KOPT-K1 (cell line): ENCODE measurements around the gene YY1AP1.
"Not testable (repeated sequence)": the region's sequence is repeated elsewhere in the genome, so short reads cannot be mapped to it uniquely, and the experiment has no call there.

ENCODE experiments used
- H3K27ac ChIP-seq: fragments of 200-600 bp; sonication (generic); 2 replicates; pipeline ENCODE4 v1.5.1; 2016; ENCODE audit warnings: antibody characterized with exemption, mild to moderate bottlenecking, low read depth, low read length; ENCODE audit not compliant: poor library complexity, severe bottlenecking
- H3K36me3 ChIP-seq: fragments of 200-600 bp; sonication (generic); 2 replicates; pipeline ENCODE4 v1.5.1; 2017; ENCODE audit warnings: antibody characterized with exemption, mild to moderate bottlenecking, low read length, moderate library complexity; ENCODE audit not compliant: insufficient read depth
- H3K9me3 ChIP-seq: fragments of 200-600 bp; sonication (generic); 2 replicates; pipeline ENCODE4 v1.5.1; 2017; ENCODE audit warnings: antibody characterized with exemption, low read length, mild to moderate bottlenecking; ENCODE audit not compliant: insufficient read depth, poor library complexity, severe bottlenecking

The YY1AP1 gene, protein sequence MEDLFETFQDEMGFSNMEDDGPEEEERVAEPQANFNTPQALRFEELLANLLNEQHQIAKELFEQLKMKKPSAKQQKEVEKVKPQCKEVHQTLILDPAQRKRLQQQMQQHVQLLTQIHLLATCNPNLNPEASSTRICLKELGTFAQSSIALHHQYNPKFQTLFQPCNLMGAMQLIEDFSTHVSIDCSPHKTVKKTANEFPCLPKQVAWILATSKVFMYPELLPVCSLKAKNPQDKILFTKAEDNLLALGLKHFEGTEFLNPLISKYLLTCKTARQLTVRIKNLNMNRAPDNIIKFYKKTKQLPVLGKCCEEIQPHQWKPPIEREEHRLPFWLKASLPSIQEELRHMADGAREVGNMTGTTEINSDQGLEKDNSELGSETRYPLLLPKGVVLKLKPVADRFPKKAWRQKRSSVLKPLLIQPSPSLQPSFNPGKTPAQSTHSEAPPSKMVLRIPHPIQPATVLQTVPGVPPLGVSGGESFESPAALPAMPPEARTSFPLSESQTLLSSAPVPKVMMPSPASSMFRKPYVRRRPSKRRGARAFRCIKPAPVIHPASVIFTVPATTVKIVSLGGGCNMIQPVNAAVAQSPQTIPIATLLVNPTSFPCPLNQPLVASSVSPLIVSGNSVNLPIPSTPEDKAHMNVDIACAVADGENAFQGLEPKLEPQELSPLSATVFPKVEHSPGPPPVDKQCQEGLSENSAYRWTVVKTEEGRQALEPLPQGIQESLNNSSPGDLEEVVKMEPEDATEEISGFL

DNA sequence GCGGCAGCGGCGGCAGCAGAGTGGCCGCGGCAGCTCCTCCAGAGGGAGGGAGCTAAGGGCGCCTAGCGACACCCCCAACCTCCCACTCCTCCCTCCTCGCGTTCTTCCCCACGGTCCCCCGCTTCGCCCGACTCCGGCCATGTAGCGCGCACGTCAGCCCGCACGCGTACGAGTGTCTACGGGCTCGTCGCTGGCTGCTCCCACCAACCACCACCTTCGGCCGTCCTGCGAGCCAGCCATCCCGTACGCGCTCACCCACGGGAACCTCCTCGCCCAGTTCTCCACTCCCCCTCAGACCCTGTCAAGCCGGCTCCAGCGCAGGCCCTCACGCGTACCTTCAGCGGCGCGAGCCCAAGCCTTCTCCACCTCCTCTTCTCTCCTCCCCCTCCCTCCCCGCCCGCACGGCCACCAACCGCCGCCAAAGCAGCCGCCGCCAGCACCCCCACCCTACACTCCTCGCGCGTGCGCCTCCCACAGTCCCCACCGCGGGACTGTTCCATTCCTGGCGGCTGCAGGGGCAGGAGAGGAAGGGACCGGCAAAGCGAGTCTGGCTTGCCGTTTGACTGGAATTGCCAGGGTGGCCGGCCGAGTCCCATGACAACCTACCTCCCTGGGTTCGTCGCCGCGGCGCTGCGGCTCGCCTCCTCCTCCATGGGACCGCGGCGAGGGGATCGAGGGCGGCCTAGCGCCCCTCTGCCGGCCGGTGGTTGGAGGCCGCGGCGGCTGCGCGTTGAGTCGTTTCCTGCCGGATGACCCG is at the start of gene YY1AP1:
Gene YY1AP1 (minus strand): TSS at position 451 of the 757 bp plus-strand sequence. CDS start 8,338 bp downstream, outside the sequence.
- Histone ChIP-seq H3K27ac (peak within 1 kb of the TSS; percentile 99), H3K9me3 (peaks cover 16% of the 10 kb centered on the region), H3K36me3 (peaks cover 46% of the 10 kb centered on the region)

DNA sequence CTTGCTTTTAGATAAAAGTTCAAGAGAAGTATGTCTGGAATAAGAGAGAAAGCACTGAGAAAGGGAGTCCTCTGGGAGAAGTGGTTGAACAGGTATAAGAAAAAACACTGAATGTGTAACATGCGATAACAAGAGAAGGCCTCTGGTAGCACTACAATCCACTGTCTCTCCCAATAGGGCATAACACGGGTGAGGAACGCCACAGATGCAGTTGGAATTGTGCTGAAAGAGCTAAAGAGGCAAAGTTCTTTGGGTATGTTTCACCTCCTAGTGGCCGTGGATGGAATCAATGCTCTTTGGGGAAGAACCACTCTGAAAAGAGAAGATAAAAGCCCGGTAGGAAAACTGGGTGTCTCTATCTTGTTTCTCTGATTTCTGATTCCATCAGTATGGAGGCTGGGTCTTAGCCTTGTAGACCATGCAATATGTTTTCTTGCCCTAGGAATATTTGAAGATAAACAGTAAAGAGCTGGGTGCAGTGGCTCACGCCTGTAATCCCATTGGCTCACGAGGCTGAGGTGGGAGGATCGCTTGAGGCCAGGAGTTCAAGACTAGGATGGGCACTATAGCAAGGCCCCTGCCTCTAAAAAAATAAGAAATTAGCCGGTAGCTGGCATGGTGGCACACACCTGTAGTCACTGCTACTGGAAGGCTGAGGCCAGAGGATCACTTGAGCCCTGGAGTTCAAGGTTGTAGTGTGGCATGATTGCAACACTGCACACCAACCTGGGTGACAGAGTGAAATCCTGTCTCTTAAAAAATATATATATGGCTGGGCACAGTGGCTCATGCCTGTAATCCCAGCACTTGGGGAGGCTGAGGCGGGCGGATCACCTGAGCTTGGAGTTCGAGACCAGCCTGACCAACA is 40.7 kb upstream of the YY1AP1 start:
- Histone ChIP-seq H3K9me3 (no peaks in the 10 kb centered on the region), H3K27ac (no peak overlapping the region), H3K36me3 (peaks cover 97% of the 10 kb centered on the region)

DNA sequence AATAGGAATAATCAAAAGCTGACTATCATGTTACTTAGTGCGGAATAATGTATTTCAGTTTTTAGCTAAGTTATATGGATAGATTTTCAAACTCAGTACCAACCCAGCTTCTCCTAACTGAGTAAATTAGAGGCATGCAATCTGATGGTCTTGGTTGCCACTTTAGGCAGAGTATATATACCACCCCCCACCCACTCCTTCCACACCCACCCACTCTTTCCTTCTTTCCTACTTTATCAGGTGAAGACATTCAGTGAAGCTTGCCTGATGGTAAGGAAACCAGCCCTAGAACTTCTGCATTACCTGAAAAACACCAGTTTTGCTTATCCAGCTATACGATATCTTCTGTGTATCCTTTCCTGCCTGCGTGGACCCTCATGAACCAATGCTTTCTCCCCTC is 36.6 kb upstream of the YY1AP1 start:
- H3K9me3 ChIP-seq = no peaks in the 10 kb centered on the region
- H3K36me3 ChIP-seq = peaks cover 95% of the 10 kb centered on the region
- H3K27ac ChIP-seq = no peak overlapping the region

DNA sequence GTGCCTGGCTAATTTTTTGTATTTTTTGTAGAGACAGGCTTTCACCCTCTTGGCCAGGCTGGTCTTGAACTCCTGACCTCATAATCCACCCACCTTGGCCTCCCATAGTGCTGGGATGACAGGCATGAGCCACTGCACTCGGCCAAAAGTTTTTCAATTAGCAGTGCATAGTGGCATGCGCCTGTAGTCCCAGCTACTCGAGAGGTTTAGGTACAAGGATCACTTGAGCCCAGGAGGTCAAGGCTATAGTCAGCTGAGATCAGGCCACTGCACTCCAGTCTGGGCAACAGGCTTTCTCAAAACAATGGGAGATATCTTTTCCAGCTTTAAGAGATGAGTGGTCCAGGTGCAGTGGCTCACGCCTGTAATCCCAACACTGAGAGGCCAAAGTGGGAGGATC is 31.1 kb upstream of the YY1AP1 start:
- Histone ChIP-seq H3K36me3 (peaks cover 91% of the 10 kb centered on the region), H3K27ac (no peak overlapping the region), H3K9me3 (no peaks in the 10 kb centered on the region)

DNA sequence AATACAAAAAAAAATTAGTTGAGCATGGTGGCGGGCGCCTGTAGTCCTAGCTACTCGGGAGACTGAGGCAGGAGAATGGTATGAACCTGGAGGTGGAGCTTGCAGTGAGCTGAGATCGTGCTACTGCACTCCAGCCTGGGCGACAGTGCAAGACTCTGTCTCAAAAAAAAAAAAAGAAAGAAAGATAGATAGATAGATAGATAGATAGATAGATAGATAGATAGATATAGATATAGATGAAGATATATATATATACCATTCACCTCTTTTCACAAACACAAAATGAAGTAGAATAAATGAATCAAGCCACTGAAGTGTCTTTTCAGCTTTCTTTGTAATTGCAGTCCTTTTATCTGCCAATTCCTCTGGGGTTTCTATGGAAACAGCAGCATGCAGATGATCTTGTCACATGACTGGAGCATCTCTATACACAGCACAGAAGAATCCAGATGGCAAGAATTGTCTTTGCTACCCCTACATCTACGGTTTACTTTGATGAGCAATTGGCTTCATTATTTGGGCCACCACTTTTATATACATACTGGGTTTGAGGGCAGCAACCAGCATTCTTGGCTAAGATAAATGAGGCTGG is 30.0 kb upstream of the YY1AP1 start:
- H3K9me3 ChIP-seq, H3K27ac ChIP-seq: not testable (repeated sequence)
- peaks cover 93% of the 10 kb centered on the region for H3K36me3 ChIP-seq

DNA sequence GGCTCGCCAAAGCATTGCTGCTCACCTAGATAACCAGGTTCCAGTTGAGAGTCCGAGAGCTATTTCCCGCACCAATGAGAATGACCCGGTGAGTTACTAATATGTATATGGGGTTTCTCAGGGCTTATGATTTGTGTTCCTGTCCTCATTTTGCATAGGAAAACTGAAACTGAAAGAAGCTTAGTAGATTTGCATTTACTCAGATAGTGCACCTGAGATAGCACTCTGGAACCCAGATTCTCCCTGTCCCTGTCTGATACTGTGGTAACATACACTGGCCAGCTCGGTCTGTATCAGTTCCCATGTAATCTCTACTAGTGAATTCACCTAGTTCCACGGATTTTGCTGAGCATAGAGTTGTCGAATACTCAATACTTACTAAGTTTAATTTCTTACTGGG is 28.5 kb upstream of the YY1AP1 start:
- peaks cover 93% of the 10 kb centered on the region for H3K36me3 ChIP-seq
- no peaks in the 10 kb centered on the region for H3K9me3 ChIP-seq
- H3K27ac ChIP-seq = no peak overlapping the region

DNA sequence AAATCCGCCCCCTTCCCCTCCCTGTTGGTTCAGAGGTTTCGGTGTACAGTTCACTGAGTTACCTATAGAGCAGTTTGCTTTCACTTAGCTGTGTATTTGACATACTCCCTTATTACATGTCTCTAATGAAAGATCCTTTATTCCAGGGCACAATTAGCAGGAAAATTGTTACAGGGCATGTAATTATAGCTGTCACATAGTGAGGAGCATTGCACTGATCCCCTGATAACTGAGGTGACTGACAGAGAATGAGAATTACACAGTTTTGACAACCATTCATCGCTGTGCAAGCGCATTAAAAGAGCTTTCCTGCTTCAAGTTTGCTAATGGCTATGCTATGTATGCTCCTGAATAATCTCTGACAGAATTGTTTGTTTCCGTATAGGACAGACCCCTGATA is 27.2 kb upstream of the YY1AP1 start:
- Histone ChIP-seq H3K36me3 (peaks cover 84% of the 10 kb centered on the region), H3K27ac (no peak overlapping the region), H3K9me3 (no peaks in the 10 kb centered on the region)

DNA sequence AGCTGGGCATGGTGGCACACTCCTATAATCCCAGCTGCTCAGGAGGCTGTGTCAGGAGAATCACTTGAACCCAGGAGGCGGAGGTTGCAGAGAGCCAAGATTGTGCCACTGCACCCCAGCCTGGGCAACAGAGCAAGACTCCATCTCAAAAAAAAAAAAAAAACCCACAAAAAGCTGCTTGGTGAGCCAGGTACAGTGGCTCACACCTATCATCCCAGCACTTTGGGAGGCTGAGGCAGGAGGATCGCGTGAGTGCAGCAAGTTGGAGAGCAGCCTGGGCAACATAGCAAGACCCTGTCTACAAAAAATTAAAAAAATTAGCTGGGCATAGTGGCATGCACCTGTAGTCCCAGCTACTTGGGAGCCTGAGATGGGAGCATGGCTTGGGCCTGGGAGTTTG is 26.5 kb upstream of the YY1AP1 start:
- not testable (repeated sequence) for H3K27ac ChIP-seq, H3K9me3 ChIP-seq
- H3K36me3 ChIP-seq = peaks cover 77% of the 10 kb centered on the region

DNA sequence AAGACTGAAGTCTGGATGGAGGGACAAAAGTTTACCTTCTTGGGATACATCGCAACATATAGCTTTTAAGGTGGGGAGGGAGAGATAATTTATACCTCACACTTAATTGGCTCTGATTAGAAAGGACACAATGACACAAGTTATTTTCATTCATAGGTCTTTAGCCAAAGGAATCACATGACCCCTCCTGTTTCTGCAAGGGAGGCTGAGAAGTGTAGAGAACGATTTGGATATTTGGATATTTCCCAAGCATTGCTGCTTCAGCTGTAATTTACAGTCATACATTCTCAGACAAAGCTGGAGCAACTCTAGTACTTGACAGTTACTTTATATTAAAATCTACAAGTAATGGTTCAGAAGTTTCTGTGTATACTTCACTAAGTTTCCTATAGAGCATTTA is 24.5 kb upstream of the YY1AP1 start:
- Histone ChIP-seq H3K9me3 (peaks cover 8% of the 10 kb centered on the region), H3K36me3 (peaks cover 79% of the 10 kb centered on the region), H3K27ac (no peak overlapping the region)

DNA sequence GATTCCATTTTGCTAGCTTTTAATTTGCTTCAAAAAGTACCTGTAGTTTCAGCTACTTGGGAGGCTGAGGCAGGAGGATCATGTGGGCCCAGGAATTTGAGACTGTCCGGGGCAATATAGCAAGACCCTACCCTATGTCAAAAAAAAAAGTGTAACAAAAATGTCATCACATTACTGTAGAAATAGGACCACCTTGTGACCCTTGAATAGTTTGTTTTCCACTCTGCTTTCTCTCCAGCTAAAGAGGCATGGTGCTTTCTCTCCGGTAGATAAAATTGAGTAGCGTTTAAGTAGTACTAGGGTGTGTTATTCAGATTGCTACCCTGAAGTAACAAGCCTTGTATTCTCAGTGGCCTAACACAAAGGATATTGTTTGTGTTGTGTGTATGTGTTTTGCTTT is 24.1 kb upstream of the YY1AP1 start:
- peaks cover 77% of the 10 kb centered on the region for H3K36me3 ChIP-seq
- H3K27ac ChIP-seq, H3K9me3 ChIP-seq: not testable (repeated sequence)

DNA sequence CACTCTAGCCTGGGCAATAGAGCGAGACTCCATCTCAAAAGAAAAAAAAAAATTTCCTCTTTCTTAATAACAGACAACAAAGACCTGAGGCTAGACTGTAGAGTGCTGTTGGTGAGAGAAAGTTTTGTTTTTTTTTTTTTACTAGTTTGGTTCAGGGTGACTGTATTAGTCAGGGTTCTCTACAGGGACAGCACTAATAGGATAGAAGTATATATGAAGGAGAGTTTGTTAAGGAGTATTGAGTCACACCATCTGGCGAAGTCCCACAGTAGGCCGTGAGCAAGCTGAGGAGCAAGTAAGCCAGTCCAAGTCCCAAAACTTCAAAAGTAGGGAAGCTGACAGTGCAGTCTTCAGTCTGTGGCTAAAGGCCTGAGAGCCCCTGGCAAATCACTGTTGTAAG is 22.9 kb upstream of the YY1AP1 start:
- H3K9me3 ChIP-seq, H3K27ac ChIP-seq: not testable (repeated sequence)
- H3K36me3 ChIP-seq = peaks cover 65% of the 10 kb centered on the region

DNA sequence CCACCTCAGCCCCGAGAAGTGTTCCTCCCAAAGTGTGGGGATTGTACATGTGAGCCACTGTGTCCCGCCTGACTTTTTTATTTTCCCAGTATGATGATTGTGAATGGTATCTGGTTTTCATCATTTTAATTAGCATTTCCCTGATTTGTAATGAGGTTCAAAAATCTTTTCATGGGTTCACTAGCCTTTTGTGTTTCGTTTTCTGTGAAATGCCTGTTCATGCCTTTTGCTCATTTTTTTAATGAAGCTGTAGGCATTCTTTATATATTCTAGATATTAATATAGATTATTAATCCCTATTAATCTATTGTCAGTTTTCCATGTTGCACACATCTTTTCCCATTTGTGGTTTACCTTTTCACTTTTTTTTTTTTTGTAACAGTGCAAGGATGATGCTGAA is 20.8 kb upstream of the YY1AP1 start:
- H3K27ac ChIP-seq = no peak overlapping the region
- H3K9me3 ChIP-seq = peaks cover 8% of the 10 kb centered on the region
- H3K36me3 ChIP-seq = peaks cover 45% of the 10 kb centered on the region

DNA sequence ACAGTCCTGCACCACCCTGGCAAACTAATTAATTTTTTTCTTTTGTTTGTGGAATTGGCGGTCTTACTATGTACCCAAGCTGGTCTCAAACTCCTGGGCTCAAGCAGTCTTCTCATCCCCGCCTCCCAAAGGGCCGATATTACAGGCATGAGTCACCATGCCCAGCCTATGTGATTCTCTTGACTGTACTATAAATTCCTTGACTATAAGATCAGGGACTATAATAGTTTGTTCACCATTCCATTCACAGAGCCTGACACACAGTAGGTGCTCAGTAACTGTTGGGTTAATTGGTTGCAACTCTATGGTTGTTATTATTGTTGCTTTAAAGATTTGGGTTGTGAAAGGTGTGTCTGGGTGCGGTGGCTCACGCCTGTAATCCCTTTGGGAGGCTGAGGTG is 17.6 kb upstream of the YY1AP1 start:
- peaks cover 8% of the 10 kb centered on the region for H3K9me3 ChIP-seq
- H3K27ac ChIP-seq = no peak overlapping the region
- peaks cover 18% of the 10 kb centered on the region for H3K36me3 ChIP-seq

DNA sequence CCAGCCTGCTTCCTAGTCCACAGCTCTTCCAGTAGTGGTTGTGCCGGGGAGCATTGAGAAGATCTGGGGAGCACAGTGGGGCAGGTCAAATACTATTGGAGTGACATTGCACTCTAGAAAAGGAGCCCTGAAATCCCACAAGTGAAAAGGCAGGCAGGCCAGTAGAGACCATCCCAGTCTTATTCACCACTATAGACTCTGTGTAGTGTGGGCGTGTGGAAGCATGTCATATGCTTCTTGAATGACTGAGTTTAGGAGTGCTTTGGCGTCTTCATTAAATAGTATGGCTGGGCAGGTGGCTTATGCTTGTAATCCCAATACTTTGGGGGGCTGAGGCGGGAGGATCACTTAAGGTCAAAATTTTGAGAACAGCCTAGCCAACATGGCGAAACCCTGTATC is 15.8 kb upstream of the YY1AP1 start:
- not testable (repeated sequence) for H3K9me3 ChIP-seq, H3K27ac ChIP-seq
- H3K36me3 ChIP-seq = peaks cover 14% of the 10 kb centered on the region
